ENCODE results near the gene ARL4D. TPM values are rescaled to one million over a fixed set of nuclear protein-coding genes. Genes with fewer than 3 reads are reported as not detected.

ARL4D gene
- total and polyA plus RNA-seq, 2 donors (not counting 3 experiments of a cell fraction or from before 2014, with no cell fraction given) = 3.8 to 4.1 TPM

DNA sequence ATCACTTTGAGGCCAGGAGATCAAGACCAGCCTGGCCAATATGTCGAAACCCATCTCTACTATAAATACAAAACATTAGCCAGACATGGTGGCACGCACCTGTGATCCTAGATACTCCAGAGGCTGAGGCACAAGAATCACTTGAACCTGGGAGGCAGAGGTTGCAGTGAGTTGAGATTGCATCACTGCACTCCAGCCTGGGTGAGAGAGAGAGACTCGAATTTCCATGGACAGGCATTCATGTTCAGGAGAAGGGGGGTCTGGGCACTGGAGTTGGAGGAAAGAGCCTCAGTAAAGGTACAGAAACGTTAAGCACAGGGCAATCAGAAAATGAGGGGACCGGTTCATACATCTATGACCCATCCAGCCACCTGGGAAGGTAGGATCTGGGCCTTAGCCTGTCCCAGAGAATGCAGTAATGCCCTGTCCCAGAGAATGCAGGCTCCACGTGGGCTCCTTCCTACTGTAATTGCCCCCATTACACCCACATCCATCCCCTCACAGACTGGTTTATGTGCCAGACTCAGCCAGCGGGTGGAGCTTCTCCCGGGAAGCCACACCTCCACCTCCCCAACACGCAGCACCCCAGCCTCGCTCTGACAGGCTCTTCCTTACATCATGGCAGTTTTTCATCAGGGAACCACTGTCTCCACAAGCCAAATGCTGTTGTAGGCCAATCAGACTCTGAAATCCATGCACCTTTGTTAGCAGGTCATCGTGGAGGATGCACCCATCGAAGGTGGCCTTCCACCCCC lies 21.6 kb upstream of the ARL4D start:
- Histone ChIP-seq H3K4me1 (ENCODE audit: control insufficient read depth, extremely low read depth, insufficient read depth, low read length) (no peaks in the 10 kb centered on the region), H3K4me3 (replicated peaks in 1 of 3; ENCODE audit: insufficient read depth in 1 of 3, low read depth in 1 of 3, low read length in 3 of 3) (no peak overlapping the region), H3K27me3 (ENCODE audit: control insufficient read depth in 2 of 2, insufficient read depth in 2 of 2, low read length in 2 of 2) (no peaks in the 10 kb centered on the region), H3K9me1 (replicated peaks; ENCODE audit: control insufficient read depth, extremely low read depth, insufficient read depth, low read length) (no peaks in the 10 kb centered on the region), H3K79me2 (ENCODE audit: control insufficient read depth, insufficient read depth, low read length) (no peaks in the 10 kb centered on the region), H3K9me3 (replicated peaks; ENCODE audit: control insufficient read depth, insufficient read depth, low read length) (no peaks in the 10 kb centered on the region), H4K20me1 (replicated peaks; ENCODE audit: control insufficient read depth, extremely low read depth, insufficient read depth, low read length) (no peaks in the 10 kb centered on the region), H3K36me3 (ENCODE audit: control insufficient read depth in 2 of 2, extremely low read depth in 1 of 2, insufficient read depth in 2 of 2, low read length in 2 of 2) (no peaks in the 10 kb centered on the region), H3K4me2 (ENCODE audit: insufficient read depth, low read length) (no peak overlapping the region), H3K27ac (ENCODE audit: insufficient read depth, low read depth, low read length) (no peak overlapping the region), H2AFZ (ENCODE audit: low read depth, low read length) (no peak overlapping the region), H3K9ac (replicated peaks; ENCODE audit: extremely low read depth, insufficient read depth, low read length) (no peak overlapping the region)
- dilution Hi-C loops (cut with MboI; ENCODE audit: extremely low pct_ligation_motif_present, low sequenced_read_pairs) (no loop called here), intact Hi-C loops (cut with micrococcal nuclease) (no loop called here)
- DNase-seq (ENCODE audit: low read depth, low spot score) (no peak), FAIRE-seq (no peak)
- TF ChIP-seq, protein P1, sequence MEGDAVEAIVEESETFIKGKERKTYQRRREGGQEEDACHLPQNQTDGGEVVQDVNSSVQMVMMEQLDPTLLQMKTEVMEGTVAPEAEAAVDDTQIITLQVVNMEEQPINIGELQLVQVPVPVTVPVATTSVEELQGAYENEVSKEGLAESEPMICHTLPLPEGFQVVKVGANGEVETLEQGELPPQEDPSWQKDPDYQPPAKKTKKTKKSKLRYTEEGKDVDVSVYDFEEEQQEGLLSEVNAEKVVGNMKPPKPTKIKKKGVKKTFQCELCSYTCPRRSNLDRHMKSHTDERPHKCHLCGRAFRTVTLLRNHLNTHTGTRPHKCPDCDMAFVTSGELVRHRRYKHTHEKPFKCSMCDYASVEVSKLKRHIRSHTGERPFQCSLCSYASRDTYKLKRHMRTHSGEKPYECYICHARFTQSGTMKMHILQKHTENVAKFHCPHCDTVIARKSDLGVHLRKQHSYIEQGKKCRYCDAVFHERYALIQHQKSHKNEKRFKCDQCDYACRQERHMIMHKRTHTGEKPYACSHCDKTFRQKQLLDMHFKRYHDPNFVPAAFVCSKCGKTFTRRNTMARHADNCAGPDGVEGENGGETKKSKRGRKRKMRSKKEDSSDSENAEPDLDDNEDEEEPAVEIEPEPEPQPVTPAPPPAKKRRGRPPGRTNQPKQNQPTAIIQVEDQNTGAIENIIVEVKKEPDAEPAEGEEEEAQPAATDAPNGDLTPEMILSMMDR (IDR thresholded peaks at IDR 0.05; ENCODE audit: extremely low read depth in 1 of 2, insufficient read depth in 1 of 2, low read depth in 1 of 2, low read length in 2 of 2) = no peak
- TF ChIP-seq POLR2AphosphoS5 (IDR thresholded peaks at IDR 0.05; ENCODE audit: insufficient read depth, low read depth, low read length) (no peak), EZH2 (IDR thresholded peaks at IDR 0.05; ENCODE audit: borderline replicate concordance, low read depth, low read length, severe bottlenecking) (no peak), JUN (IDR thresholded peaks at IDR 0.05; ENCODE audit: borderline replicate concordance, insufficient read depth, insufficient read length, low read depth) (no peak), MYC (IDR thresholded peaks at IDR 0.05; ENCODE audit: low read depth, low read length) (no peak), GATA2 (IDR thresholded peaks at IDR 0.05; ENCODE audit: insufficient read depth, insufficient read length, low read depth, low read length) (no peak), POLR2A (IDR thresholded peaks at IDR 0.05; ENCODE audit: low read depth, low read length) (no peak), FOS (IDR thresholded peaks at IDR 0.05; ENCODE audit: borderline replicate concordance, insufficient read depth, low read length) (no peak)
- TF ChIP-seq, protein P2, sequence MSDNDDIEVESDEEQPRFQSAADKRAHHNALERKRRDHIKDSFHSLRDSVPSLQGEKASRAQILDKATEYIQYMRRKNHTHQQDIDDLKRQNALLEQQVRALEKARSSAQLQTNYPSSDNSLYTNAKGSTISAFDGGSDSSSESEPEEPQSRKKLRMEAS (IDR thresholded peaks at IDR 0.05; ENCODE audit: insufficient read depth, insufficient read length) = no peak
- ChIA-PET POLR2A (no interaction called here), CTCF (interaction anchor here (1.3 to 1.5 kb wide), 2 partner anchors 17 to 107 kb away, joined by 3 to 7 read pairs; partner anchors contain the start of gene DHX8)
- no TSS peak for BruUV-seq (replicated peaks)

Measured in endothelial cell of umbilical vein (primary cell).